Progenitor cell of endocrine pancreas (in vitro differentiated cells): Measurements from ENCODE around the gene EVI2A. TPM values are rescaled to one million over a fixed set of nuclear protein-coding genes. Genes with fewer than 3 reads are reported as not detected.

Experiments used
- DNase-seq: peaks from one replicate; pipeline ENCODE4 v3.0.0; 2021; ENCODE audit warnings: low spot score; ENCODE audit not compliant: unreplicated experiment
- H3K27ac Mint-ChIP-seq: 2 replicates; pipeline ENCODE4 v1.8.0; 2021; ENCODE audit warnings: mild to moderate bottlenecking, moderate library complexity, mixed read lengths
- H3K27me3 Mint-ChIP-seq: 2 replicates; pipeline ENCODE4 v1.8.0; 2021; ENCODE audit warnings: mixed read lengths
- H3K36me3 Mint-ChIP-seq: 2 replicates; pipeline ENCODE4 v1.8.0; 2022; ENCODE audit warnings: mixed read lengths; ENCODE audit not compliant: insufficient read depth
- H3K4me1 Mint-ChIP-seq: 2 replicates; pipeline ENCODE4 v1.8.0; 2021; ENCODE audit warnings: low read depth, mixed read lengths
- H3K4me3 Mint-ChIP-seq: 2 replicates; pipeline ENCODE4 v1.8.0; 2021; ENCODE audit warnings: low read depth, mild to moderate bottlenecking, moderate library complexity, mixed read lengths
- H3K9me3 Mint-ChIP-seq: 2 replicates; pipeline ENCODE4 v1.8.0; 2021; ENCODE audit warnings: low read depth, mixed read lengths
- total RNA-seq: library from RNA; stranded (reverse); gene quantifications from 2 replicates; pipeline ENCODE4 v1.2.1, GENCODE V29; 2021
- TF ChIP-seq, protein P1 (sequence below): fragments of 200-600 bp; sonication (generic); IDR thresholded peaks from one replicate; pipeline ENCODE4 v1.5.0; 2021; ENCODE audit warnings: antibody characterized with exemption, mild to moderate bottlenecking; ENCODE audit not compliant: unreplicated experiment

The EVI2A gene
- total RNA-seq, 1 donor from 2014 or later: not detected

DNA sequence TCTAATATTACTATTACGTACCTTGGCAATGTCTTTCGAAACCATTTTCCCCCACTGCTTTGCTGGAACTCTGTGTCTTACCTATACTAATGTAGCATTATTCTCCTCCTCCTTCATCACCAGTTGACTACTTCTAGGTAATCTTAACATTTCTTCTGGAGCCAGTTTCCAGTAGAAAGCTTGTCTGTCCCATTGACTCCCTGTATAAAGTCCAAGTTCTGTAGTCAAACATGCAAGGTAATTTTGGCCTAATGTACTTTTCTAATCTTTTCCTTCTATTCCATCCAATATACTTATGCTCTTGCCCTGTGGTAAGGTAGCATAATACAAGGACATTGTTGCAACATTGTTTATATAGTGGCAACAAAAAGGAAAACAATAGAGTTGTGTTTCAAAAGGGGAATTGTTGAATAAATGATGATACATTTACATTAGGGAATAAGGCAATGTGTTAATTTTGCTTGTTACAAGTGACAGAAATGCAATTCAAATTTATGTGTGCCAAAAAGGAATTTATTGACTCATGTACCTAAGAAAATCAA lies 52.3 kb downstream of the EVI2A start:
- Mint-ChIP-seq H3K36me3 (peaks cover 38% of the 10 kb centered on the region), H3K4me3 (no peak overlapping the region), H3K9me3 (no peaks in the 10 kb centered on the region), H3K27ac (no peak overlapping the region), H3K27me3 (no peaks in the 10 kb centered on the region), H3K4me1 (peaks cover 5% of the 10 kb centered on the region)
- TF ChIP-seq, protein P1, sequence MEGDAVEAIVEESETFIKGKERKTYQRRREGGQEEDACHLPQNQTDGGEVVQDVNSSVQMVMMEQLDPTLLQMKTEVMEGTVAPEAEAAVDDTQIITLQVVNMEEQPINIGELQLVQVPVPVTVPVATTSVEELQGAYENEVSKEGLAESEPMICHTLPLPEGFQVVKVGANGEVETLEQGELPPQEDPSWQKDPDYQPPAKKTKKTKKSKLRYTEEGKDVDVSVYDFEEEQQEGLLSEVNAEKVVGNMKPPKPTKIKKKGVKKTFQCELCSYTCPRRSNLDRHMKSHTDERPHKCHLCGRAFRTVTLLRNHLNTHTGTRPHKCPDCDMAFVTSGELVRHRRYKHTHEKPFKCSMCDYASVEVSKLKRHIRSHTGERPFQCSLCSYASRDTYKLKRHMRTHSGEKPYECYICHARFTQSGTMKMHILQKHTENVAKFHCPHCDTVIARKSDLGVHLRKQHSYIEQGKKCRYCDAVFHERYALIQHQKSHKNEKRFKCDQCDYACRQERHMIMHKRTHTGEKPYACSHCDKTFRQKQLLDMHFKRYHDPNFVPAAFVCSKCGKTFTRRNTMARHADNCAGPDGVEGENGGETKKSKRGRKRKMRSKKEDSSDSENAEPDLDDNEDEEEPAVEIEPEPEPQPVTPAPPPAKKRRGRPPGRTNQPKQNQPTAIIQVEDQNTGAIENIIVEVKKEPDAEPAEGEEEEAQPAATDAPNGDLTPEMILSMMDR: no peak
- no peak for DNase-seq

Other genes with a start within 250 kb of the EVI2A start
- gene NF1, start 226.6 kb downstream of the EVI2A start, total RNA-seq: 82.5 and 90.7 TPM in 2 replicates
- gene OMG, start 24.4 kb downstream of the EVI2A start, total RNA-seq: not detected in 2 replicates
- gene EVI2B, start 7.6 kb downstream of the EVI2A start, total RNA-seq: not detected in 2 replicates
- 65.5 and 66.1 TPM in 2 replicates for gene RAB11FIP4, start 70.1 kb upstream of the EVI2A start, total RNA-seq